Measurements from ENCODE around the gene PAPPA.

PAPPA gene

GRCh38 chr9:116422119-116422979, 268.8 kb downstream of the PAPPA start:
- CTCF ChIA-PET, result no interaction called here
- DNase-seq, result no peak
- H3K4me1 Mint-ChIP-seq, result no peaks in the 10 kb centered on the region
- no peaks in the 10 kb centered on the region for H3K36me3 Mint-ChIP-seq
- no peak overlapping the region for H3K27ac Mint-ChIP-seq
- no peak overlapping the region for H3K4me3 Mint-ChIP-seq
- no peaks in the 10 kb centered on the region for H3K27me3 Mint-ChIP-seq
- H3K9me3 Mint-ChIP-seq, result no peaks in the 10 kb centered on the region

GRCh38 chr9:116423149-116423548, 269.6 kb downstream of the PAPPA start:
- CTCF ChIA-PET, result no interaction called here
- Mint-ChIP-seq H3K27me3 (no peaks in the 10 kb centered on the region), H3K4me1 (no peaks in the 10 kb centered on the region), H3K27ac (no peak overlapping the region), H3K9me3 (no peaks in the 10 kb centered on the region), H3K4me3 (no peak overlapping the region), H3K36me3 (no peaks in the 10 kb centered on the region)
- DNase-seq, result no peak

- no peaks in the 10 kb centered on the region for H3K4me1 Mint-ChIP-seq
- no peaks in the 10 kb centered on the region for H3K27me3 Mint-ChIP-seq
- CTCF ChIA-PET, result no interaction called here
- no peak overlapping the region for H3K4me3 Mint-ChIP-seq
- no peak overlapping the region for H3K27ac Mint-ChIP-seq
- no peaks in the 10 kb centered on the region for H3K9me3 Mint-ChIP-seq
- DNase-seq, result no peak
- no peaks in the 10 kb centered on the region for H3K36me3 Mint-ChIP-seq
These were observed 271.7 kb downstream of the PAPPA start for GRCh38 chr9:116425244-116425643.

GRCh38 chr9:116430849-116431248, 277.3 kb downstream of the PAPPA start:
- H3K27ac Mint-ChIP-seq, result peak overlapping the region; percentile 56
- H3K27me3 Mint-ChIP-seq, result no peaks in the 10 kb centered on the region
- H3K36me3 Mint-ChIP-seq, result no peaks in the 10 kb centered on the region
- no peaks in the 10 kb centered on the region for H3K9me3 Mint-ChIP-seq
- no peaks in the 10 kb centered on the region for H3K4me1 Mint-ChIP-seq
- no peak overlapping the region for H3K4me3 Mint-ChIP-seq
- CTCF ChIA-PET, result no interaction called here
- no peak for DNase-seq

GRCh38 chr9:116432051-116432450, 278.5 kb downstream of the PAPPA start:
- CTCF ChIA-PET, result no interaction called here
- peaks cover 2% of the 10 kb centered on the region for H3K9me3 Mint-ChIP-seq
- no peaks in the 10 kb centered on the region for H3K27me3 Mint-ChIP-seq

GRCh38 chr9:116434314-116434713, 280.7 kb downstream of the PAPPA start:
- Mint-ChIP-seq H3K4me1 (no peaks in the 10 kb centered on the region), H3K4me3 (no peak overlapping the region), H3K9me3 (peaks cover 2% of the 10 kb centered on the region), H3K27me3 (no peaks in the 10 kb centered on the region), H3K36me3 (no peaks in the 10 kb centered on the region), H3K27ac (no peak overlapping the region)
- no peak for DNase-seq
- CTCF ChIA-PET, result no interaction called here

More at GRCh38 chr9:116432051-116432450, 278.5 kb downstream of the PAPPA start:
- Mint-ChIP-seq H3K4me1 (no peaks in the 10 kb centered on the region), H3K36me3 (no peaks in the 10 kb centered on the region), H3K4me3 (no peak overlapping the region), H3K27ac (no peak overlapping the region)
- DNase-seq, result no peak

GRCh38 chr9:116435706-116436105, 282.1 kb downstream of the PAPPA start:
- CTCF ChIA-PET, result no interaction called here
- H3K9me3 Mint-ChIP-seq, result peaks cover 5% of the 10 kb centered on the region
- no peaks in the 10 kb centered on the region for H3K27me3 Mint-ChIP-seq
- H3K27ac Mint-ChIP-seq, result no peak overlapping the region
- H3K4me3 Mint-ChIP-seq, result no peak overlapping the region
- no peaks in the 10 kb centered on the region for H3K36me3 Mint-ChIP-seq
- no peak for DNase-seq
- no peaks in the 10 kb centered on the region for H3K4me1 Mint-ChIP-seq

GRCh38 chr9:116436121-116436520, 282.5 kb downstream of the PAPPA start:
- Mint-ChIP-seq H3K27ac (no peak overlapping the region), H3K36me3 (no peaks in the 10 kb centered on the region), H3K4me1 (no peaks in the 10 kb centered on the region), H3K9me3 (peaks cover 5% of the 10 kb centered on the region), H3K4me3 (no peak overlapping the region), H3K27me3 (no peaks in the 10 kb centered on the region)
- CTCF ChIA-PET, result no interaction called here
- DNase-seq, result no peak

GRCh38 chr9:116437411-116438370, 284.1 kb downstream of the PAPPA start:
- CTCF ChIA-PET, result no interaction called here
- Mint-ChIP-seq H3K27ac (no peak overlapping the region), H3K27me3 (no peaks in the 10 kb centered on the region), H3K36me3 (no peaks in the 10 kb centered on the region), H3K9me3 (peaks cover 5% of the 10 kb centered on the region), H3K4me1 (no peaks in the 10 kb centered on the region), H3K4me3 (no peak overlapping the region)
- no peak for DNase-seq

GRCh38 chr9:116442528-116442927, 288.9 kb downstream of the PAPPA start:
- H3K36me3 Mint-ChIP-seq, result no peaks in the 10 kb centered on the region
- H3K9me3 Mint-ChIP-seq, result peaks cover 3% of the 10 kb centered on the region
- no peak for DNase-seq
- no peak overlapping the region for H3K27ac Mint-ChIP-seq
- no peak overlapping the region for H3K4me3 Mint-ChIP-seq
- CTCF ChIA-PET, result no interaction called here
- no peaks in the 10 kb centered on the region for H3K27me3 Mint-ChIP-seq
- no peaks in the 10 kb centered on the region for H3K4me1 Mint-ChIP-seq

- H3K27ac Mint-ChIP-seq, result no peak overlapping the region
- H3K27me3 Mint-ChIP-seq, result no peaks in the 10 kb centered on the region
- no peaks in the 10 kb centered on the region for H3K4me1 Mint-ChIP-seq
- H3K9me3 Mint-ChIP-seq, result no peaks in the 10 kb centered on the region
- DNase-seq, result no peak
- CTCF ChIA-PET, result no interaction called here
- H3K36me3 Mint-ChIP-seq, result no peaks in the 10 kb centered on the region
- no peak overlapping the region for H3K4me3 Mint-ChIP-seq
These were observed 294.3 kb downstream of the PAPPA start for GRCh38 chr9:116447934-116448333.

GRCh38 chr9:116448431-116448830, 294.8 kb downstream of the PAPPA start:
- Mint-ChIP-seq H3K4me1 (no peaks in the 10 kb centered on the region), H3K4me3 (no peak overlapping the region), H3K27ac (no peak overlapping the region), H3K27me3 (no peaks in the 10 kb centered on the region), H3K9me3 (no peaks in the 10 kb centered on the region), H3K36me3 (no peaks in the 10 kb centered on the region)
- no peak for DNase-seq
- CTCF ChIA-PET, result no interaction called here

- Mint-ChIP-seq H3K4me3 (no peak overlapping the region), H3K4me1 (no peaks in the 10 kb centered on the region)
- CTCF ChIA-PET, result no interaction called here
These were observed 296.4 kb downstream of the PAPPA start for GRCh38 chr9:116449949-116450348.

GRCh38 chr9:116450378-116451139, 297.0 kb downstream of the PAPPA start:
- Mint-ChIP-seq H3K36me3 (no peaks in the 10 kb centered on the region), H3K27ac (no peak overlapping the region), H3K4me3 (no peak overlapping the region), H3K9me3 (no peaks in the 10 kb centered on the region), H3K27me3 (no peaks in the 10 kb centered on the region), H3K4me1 (no peaks in the 10 kb centered on the region)
- DNase-seq, result no peak
- CTCF ChIA-PET, result no interaction called here

More at GRCh38 chr9:116449949-116450348, 296.4 kb downstream of the PAPPA start:
- Mint-ChIP-seq H3K27me3 (no peaks in the 10 kb centered on the region), H3K36me3 (no peaks in the 10 kb centered on the region), H3K27ac (no peak overlapping the region), H3K9me3 (no peaks in the 10 kb centered on the region)
- no peak for DNase-seq

Data from activated naive CD4-positive, alpha-beta T cell treated with anti-CD3 and anti-CD28 coated beads, Interleukin-2, amount 10 ng/mL, durations not matched to agents 7 days and 5 days (primary cell).